HG03469 (cell line): ENCODE results near the gene CDC45.

ENCODE experiments used
- ATAC-seq: cut with Tn5 transposase; IDR thresholded peaks from one replicate; pipeline ENCODE4 v1.9.1; 2021; ENCODE audit warnings: mild to moderate bottlenecking, moderate library complexity, moderate number of reproducible peaks; ENCODE audit not compliant: unreplicated experiment

CDC45 gene

DNA sequence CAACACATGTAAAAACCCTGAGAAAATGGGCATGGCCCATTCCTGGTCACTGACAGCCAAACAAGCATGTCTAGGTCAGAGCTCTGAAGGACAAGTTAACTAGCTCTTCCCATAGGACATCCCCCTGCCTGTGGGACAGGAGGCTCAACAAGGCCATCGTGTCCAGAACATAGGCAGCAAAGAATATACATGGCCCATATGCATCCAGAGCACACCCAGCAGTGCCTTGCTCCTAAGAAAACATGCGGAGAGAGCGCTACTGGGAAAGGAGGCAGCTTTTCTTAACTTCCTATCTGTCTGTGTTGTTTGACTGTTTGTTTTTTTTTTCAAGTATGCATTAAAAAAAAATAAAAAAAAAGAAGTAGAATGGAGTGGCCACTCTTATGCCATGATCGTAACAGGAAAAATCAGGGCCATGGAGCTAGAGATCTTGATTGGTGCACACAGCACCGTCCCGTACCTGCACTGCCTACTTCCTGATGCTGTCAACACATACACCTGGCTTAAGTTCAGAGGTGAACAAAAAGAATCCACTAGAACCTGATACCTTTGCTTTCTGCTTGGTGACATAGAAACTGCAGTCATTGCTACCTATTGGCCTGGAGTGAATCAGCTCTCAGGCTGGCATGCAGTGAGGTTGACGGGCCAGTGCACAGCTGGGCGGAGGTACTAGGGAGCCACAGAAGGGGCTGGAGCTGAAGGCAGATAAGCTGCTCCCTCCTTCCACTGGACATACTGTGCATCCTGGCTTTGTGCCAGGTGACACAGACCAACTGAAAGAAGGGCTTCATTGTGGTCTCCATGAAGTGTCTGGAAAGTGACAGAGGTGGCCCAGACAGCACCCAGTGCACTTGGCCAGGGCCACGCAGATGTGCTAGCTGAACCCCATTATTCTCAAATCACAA, 12.6 kb upstream of the CDC45 start:
- ATAC-seq, result no peak

DNA sequence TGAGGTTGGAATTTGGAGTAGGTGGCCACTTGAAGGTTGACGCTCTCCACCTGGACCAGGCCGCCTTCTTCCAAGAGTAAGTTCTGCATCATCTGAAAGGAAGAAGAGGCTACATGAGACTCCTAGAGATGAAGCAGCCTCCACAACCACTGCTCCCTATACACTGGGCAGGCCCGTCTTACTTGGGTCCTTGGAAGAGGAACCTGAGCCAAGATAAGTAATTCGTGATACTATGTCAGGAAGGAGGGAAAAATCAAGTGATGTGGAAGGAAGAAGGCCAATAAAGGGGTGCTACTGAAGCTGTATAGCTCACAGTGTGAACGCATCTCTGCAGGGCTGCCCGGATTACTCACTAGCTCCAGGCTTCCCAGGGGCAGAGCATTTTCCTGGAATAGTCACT, 11.8 kb upstream of the CDC45 start:
- no peak for ATAC-seq

DNA sequence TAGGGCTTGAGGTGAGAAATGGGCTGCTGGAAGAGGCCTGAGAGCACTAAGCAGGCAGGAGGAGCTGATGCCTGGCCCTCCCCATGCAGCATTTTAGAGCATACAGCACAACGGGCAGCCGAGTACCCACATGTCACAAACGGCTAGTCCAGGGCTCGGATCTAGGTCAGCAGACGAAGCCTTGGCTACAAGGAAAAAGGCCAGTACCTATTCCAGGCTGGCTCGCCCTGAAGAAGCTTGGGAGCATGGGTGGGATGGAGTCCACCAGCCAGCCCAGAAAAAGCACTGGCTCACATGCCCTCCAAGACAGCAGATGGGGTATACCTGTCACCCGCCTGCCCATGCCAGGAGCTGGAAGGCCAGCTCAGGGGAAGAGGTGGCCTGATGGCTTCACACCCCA, 10.3 kb upstream of the CDC45 start:
- no peak for ATAC-seq

DNA sequence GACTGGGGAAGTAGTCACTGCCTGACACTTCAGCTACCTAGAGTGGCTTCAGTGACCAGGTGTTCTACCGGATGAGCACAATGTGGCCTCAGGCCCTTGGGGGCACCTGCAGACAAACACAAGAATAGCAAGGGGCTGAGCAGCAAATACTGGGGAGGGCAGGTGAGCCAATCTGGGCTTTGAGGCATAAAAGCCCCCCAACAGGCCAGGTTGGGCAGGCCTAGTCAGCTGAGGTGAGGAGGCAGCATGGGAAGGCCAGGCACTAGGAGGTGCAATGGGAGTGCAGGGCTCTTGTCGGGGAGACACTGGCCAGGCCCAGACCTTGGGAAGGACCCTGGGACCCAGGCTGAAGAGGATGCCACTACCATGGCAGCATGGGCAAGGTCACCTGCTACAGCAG, 9.7 kb upstream of the CDC45 start:
- ATAC-seq, result no peak

DNA sequence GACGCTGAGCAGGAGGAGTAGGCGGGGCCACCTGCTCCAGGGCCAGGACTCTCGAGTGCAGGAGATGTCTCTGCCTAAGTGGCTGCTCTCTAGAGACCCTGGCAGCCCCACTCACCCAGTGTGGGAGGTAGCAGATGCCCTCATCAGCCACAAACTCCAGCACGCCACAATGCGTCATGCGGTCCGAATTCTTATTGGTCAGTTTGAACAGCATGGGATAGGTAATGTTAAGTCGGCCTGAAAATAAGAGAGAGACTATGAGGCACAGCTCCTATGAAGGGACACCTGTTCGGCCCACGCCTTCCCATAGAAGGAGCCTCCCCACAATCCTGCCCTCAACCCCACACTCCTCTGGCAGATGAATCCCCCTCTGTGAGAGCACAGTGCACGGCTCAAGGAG, 8.1 kb upstream of the CDC45 start:
- no peak for ATAC-seq

DNA sequence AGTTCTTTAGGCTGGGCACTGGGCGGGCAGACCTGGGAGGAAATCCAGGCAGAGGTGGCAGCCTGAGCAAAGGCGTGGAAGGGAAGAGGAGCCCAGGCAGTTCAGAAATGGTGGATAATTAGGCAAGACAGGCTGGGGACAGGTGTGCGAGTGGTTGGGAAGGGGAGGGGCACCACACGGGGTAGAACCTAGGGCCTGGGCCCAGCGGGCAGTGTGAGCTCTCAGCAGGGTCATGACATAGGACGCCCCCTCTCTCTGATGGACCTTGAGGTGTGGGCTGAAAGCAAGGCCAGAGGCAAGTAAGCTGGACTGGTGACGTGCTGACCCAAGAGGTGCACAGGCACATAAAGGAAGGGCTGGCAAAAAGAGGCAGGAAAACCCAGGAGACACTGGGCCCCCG, 7.5 kb upstream of the CDC45 start:
- ATAC-seq, result no peak

DNA sequence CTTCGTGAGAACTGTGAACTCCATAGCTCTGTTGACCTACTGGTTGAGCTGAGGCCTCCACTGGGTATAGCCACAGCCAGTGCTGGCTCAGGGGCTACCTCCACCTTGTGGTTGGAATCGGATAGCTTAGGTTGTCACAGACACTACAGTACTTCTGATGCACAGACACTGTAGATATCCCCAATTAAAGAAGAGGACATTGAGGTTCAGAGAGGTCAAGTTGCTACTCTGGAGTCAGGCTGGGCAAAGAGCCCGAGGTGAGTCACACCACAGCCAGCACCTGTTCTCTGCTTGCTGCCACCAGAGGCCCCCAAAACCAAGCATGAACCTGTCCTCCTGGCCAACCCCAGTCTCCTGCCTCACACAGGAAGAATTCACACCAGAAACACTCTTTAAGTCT, 6.1 kb upstream of the CDC45 start:
- ATAC-seq, result no peak

DNA sequence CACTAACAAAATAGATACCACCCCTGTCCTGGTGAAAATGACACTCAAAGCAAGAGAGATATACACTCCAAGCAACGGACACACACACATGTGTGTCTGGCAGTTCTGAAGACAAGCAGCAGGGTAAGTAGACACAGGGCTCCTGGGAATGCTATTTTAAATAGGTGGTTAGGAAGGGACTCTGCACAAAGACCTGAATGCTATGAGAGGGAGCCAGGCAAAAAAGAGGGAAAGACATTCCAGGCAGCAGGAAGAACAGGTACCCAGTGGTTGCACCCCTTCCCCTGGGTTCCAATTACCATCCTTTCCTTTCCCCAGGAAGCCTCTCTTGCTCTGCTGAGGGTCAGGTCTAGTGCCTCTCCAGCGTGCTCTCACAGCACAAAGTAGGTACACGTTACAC, 3.7 kb upstream of the CDC45 start:
- no peak for ATAC-seq

DNA sequence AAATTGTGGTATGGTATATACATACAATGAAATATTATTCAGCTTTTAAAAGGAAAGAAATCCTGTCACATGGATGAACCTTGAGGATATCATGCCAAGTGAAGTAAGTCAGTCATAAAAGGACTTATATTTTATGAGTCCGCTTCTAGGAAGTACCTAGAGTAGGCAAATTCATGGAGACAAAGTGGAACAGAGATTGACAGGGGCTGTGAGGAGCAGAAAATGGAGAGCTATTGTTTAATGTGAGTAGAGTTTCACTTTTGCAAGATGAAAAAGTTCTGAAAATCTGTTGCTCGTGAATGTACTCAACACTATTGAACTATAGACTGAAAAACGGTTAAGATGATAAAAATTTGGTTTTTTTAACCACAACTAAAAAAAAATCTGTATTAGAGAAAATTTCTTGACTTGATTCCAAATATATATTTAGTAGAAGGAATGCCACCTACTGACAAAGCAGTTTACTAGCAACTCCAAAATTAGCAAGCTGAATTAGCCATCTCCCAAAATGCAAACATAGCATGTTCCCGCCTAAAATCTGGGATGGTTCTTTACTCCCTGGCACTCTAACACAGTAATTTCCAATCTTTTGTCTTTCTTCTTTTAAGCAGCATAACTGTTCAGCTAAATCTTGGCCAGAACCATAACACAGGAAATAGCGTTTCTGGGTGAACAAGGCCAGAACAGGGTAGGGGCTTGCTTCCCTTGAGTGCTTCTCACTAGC, 2.2 kb upstream of the CDC45 start:
- no peak for ATAC-seq

DNA sequence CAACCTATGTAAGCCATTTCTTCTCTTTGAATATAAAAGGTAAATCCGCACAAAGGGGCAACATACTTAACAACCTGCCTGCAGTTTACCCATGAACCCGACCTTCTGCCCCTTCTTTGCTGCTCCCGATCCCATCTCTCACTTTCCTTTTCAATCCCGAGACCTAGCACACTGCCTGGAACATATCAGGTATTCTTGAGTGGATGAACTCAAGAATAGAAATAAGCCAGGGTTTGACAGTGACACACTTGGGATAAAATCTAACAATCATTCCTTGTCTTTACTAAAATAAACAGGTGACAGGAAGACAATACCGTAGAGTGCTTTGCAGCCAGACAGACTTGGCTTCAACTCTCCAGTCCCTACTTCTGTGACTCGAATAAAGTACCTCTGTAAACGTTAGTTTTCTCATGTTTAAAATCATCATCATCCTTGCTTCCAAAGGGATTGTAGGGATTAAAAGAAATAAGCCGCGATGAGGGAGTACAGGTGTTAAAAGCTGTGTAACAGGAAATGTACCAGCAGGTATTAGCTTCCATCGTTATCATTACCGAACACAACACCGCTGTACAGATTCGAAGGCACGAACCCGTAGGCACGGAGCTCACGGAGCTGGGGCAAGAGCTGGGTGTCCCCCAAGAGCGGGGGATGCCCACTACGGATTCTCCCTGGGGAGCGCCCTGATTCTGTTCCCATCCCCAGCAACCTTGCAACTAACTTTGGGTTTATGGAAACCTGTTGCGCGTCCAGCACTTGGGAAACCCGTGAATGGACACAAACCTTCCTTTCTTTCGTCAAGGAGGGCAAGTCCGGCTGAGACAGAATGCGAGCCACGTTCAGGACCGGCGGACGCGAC, 1.4 kb upstream of the CDC45 start:
- no peak for ATAC-seq

DNA sequence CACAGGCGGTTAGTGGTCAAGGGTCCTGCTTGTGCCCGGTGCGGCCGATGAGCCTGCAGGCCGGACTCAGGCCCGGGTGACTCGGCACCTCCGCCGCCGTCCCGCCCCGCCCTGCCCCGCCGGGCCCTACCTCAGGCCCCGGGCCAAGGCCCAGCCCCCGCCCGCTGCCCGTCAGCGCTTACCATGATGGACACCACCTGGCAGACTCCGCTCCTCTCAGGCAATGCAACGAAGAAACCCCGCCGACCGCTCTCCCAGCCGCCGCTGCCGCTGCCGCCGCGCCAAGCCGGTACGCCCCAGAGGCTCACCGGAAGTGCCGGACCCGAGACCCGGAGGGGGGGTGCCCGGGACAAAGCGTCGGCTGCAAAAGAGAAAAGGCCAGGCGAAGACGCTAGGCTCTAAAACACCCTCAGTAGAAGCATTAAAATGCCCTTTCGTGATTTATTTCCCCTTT, 792 bp upstream of the CDC45 start, which contains the start of gene UFD1:
Gene UFD1 (minus strand): TSS at position 293 of the 454 bp plus-strand sequence. CDS start 108 bp downstream, at position 185.
- ATAC-seq, result no peak

DNA sequence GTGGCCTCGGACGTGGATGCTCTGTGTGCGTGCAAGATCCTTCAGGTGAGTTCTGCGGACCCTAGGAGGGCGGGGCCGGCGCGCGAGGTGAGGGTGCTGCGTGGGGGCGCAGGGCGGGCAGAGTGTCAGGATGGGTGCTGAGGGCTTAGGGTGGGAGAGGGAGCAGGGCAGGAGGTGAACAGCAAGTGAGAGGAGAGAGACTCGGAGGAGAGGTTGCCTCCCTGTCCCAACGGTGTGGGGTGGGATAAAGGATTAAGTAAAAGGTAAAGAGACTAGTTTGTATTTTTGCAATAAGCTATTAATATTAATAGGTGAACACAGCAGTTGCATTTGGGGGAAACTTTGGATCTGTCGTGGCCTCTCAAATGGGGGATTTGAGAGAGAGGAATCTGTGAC, 451 bp downstream of the CDC45 start:
- no peak for ATAC-seq

DNA sequence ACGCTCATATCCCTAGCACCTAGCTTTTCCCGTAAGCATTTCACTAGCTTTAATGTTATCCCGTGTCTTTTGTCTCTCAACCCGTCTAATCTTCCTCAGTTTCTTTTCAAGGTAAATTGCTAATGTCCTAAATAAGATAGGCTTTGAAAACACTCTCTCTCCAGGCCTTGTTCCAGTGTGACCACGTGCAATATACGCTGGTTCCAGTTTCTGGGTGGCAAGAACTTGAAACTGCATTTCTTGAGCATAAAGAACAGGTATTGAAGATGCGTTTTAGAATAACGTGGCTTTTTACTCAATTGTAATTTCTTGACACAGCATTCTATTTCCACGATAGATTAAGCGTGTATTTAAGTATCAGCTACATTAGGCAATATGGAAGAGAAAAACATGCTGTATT, 1.1 kb downstream of the CDC45 start:
- ATAC-seq, result no peak

DNA sequence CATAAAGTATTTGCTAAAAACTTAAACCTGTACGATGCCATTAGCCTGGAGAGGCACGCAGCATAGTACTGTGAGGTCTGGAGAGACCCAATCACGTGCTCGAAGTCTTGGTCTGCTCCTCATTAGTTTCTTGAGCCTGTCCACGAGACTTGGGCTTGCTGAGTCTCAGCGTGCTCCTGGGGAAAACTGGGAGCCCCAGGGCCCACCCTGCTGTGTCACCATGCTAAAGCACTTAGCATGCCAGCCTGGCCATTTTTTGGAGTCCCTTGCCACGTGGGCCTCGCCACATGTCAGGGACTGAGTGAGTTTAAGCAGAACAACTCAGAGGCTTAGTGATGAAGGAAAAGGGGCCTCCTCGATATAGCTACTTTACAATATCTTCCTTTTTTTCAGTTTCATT, 2.6 kb downstream of the CDC45 start:
- no peak for ATAC-seq

DNA sequence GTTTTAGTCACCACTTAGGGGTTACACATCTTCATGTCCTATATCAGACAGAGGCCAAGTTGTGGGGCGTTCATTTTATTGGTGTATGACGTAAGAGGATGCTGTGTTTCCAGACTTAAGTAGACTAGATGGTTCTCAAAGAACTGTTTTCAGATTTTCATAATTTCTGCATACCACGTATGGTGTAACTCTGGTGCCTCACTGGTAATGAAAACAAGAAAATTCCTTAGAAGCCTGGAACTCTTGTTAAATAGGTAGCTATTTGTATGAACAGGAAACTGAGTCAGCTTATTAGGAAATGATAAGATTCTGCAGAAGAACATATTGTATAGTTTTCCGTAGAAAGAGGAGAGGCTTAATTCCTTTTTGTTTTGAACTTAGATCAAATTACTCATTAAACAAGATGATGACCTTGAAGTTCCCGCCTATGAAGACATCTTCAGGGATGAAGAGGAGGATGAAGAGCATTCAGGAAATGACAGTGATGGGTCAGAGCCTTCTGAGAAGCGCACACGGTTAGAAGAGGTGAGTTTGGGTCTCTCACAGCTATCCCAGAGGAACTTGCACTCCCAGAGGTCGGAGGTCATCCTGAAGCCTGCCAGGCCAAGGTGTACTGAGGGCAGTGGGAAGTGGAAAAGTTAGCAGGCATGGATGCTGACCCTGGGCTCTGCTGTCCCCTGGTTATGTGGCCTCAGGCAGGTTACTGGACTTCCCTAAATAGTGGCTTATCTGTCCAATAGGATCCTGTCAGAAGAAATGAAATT, 3.9 kb downstream of the CDC45 start:
- ATAC-seq, result no peak

DNA sequence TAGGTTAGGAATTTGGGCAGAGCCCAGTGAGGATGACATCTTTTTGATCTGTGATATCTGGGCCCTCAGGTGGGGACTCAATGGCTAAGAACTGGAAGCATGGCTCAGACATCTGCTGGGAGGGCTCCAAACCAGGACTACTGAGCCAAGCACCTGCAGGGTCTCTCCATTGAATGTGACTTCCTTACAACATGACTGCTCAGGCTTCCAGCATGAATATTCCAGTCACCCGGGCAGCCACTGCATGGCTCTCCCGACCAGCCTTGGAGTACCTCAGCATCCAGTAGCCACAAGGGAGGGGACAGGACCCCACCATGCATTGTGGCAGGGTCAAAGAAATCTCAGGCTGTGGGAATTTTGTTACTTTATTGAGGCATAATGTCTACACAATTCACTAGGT, 8.6 kb downstream of the CDC45 start:
- no peak for ATAC-seq

DNA sequence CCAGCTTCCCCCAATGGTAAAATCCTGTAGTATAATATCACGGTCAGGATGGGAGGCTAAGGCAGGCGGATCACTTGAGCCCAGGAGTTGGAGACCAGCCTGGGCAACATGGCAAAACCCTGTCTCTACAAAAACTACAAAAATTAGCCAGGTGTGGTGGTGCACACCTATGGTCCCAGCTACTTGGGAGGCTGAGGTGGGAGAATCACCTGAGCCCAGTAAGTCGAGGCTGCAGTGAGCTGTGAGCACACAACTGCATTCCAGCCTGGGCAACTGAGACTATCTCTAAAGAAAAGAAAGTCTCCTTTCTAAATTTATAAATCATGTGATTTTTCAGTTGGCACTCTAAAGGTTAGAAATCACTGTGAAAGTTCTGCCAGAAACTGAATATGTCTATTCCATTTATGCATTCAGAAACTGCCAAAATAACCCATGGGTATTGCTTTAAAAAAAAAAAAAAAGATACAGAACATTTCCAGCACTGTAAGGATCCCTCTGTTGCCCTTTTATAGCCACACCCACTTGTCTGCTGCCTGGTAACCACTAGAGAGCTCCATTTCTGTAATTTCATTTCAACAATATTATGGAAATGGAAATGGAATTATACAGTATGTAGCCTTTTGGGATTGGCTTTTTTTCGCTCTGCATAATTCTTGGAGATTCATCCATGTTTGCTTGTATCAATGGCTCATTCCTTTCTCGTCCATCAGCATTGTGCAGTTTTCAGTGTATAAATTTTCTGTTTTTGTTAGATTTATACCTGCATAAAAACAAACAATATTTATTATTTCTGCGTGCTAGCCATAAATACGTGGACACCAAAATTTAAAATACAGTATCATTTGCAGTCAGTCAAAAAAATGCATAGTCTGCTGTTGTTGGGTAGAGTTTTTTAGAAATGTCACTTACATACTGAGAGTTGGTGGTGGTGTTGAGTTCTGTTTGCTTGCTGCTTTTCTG, 9.4 kb downstream of the CDC45 start:
- no peak for ATAC-seq

DNA sequence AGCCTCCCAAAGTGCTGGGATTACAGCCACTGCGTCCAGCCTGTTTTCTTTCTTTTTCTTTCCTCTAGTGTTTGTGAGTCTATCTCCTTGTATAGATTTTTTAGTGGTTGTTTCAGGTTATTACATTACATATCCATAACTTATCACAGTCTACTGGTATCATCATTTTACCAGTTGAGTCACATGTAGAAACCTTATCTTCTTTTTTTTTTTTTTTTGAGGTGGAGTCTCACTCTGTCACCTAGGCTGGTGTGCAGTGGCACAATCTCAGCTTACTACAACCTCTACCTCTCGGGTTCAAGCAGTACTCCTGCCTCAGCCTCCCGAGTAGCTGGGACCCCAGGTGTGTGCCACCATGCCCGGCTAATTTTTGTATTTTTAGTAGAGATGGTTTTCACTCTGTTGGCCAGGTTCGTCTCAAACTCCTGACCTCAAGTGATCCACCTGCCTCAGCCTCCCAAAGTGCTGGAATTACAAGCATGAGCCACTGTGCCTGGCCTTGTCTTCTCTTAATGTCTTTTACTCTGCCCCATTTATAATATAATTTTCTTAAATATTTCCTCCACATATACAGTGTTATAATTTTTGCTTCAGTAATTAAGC, 11.0 kb downstream of the CDC45 start:
- no peak for ATAC-seq
